Activated B cell treated with CpG ODN at 0.5 μM for 24 hours (primary cell): ENCODE results near the gene WASF2. TPM values are rescaled to one million over a fixed set of nuclear protein-coding genes. Genes with fewer than 3 reads are reported as not detected.
A peak's percentile ranks its signal among the peaks of the same experiment; 100 is the strongest.

Source experiments
- ATAC-seq: fragments of 200-7000 bp; cut with Tn5 transposase; one replicate; pipeline ENCODE4 v1.10.0; 2021; ENCODE audit warnings: low read depth, mild to moderate bottlenecking, moderate library complexity
- CTCF ChIA-PET: fragments of 350-600 bp; sonication (Branson Sonifier 250); formaldehyde crosslinking; loops from one replicate; lab custom pipeline; 2021; ENCODE audit warnings: antibody characterized with exemption; lab: Charles Lee
- POLR2A ChIA-PET: fragments of 350-600 bp; sonication (Branson Sonifier 250); formaldehyde crosslinking; loops from one replicate; lab custom pipeline; 2021; ENCODE audit warnings: antibody characterized with exemption; lab: Charles Lee
- DNase-seq: peaks from one replicate; pipeline ENCODE4 v3.0.0; 2022
- H3K27ac Mint-ChIP-seq: one replicate; pipeline ENCODE4 v1.8.0; 2020; ENCODE audit warnings: mixed read lengths
- H3K27me3 Mint-ChIP-seq: one replicate; pipeline ENCODE4 v1.8.0; 2021; ENCODE audit warnings: mixed read lengths
- H3K36me3 Mint-ChIP-seq: one replicate; pipeline ENCODE4 v1.8.0; 2021; ENCODE audit warnings: low read depth, mixed read lengths
- H3K4me1 Mint-ChIP-seq: one replicate; pipeline ENCODE4 v1.8.0; 2021; ENCODE audit warnings: mixed read lengths
- H3K4me3 Mint-ChIP-seq: one replicate; pipeline ENCODE4 v1.8.0; 2020; ENCODE audit warnings: mild to moderate bottlenecking, mixed read lengths
- H3K9me3 Mint-ChIP-seq: one replicate; pipeline ENCODE4 v1.8.0; 2020; ENCODE audit warnings: mixed read lengths
- CTCF ChIP-seq: fragments of 200-600 bp; IDR thresholded peaks from one replicate; pipeline ENCODE4 v1.8.0; 2022; ENCODE audit warnings: antibody characterized with exemption, mild to moderate bottlenecking
- intact Hi-C: fragments of 100-400 bp; cut with micrococcal nuclease; formaldehyde crosslinking; loops from one replicate; pipeline ENCODE4 v1.15.1; 2024
- total RNA-seq: library from RNA; stranded (reverse); gene quantifications from 2 replicates; pipeline ENCODE4 v1.2.3, GENCODE V29; 2022

The WASF2 gene
- total RNA-seq, 1 donor from 2014 or later, result 137 TPM

DNA sequence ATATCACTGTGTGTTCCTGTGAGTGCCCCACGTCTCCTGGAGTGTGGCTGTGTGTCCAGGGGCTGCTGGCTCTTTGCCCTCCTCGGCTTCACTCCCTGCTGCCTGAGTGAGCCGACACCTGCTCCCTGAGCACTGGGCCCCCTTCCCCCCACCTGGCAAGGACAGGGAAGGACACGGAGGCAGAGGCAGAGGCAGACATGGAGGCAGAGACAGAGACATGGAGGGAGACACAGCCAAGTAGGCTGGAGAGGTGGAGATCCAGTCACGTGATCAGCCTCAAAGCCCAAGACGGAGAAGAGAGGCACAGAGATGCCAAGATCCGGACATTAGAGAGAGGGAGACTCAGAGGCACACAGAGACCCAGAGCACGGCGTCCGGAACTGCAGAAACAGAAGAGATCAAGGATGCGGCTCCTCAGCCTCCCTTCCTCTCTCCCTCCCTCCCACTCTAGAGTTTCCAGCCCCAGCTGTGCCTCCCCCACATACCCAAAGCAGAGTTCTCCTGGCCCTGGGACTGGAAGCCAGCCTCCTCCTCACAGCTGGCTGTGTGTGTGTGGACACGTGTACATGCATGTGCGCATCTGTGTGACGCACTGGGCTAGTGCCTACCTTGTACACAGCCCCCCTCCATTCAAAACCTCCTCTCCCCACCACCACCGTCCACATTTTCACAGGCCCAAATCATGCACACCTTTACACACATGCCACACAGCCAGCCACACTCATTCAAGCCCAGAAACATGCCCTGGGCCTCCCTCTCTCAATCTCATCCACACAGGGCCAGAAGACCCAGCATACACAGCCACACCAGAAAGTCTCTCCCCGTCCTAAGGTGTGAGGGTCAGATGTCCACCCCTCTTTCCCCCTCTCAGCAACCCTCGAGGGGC, 39.1 kb upstream of the WASF2 start:
- ATAC-seq (no peak), DNase-seq (no peak)
- intact Hi-C loops, result loop anchor here (1.0 to 5.0 kb wide), 4 partner anchors 52 to 134 kb away; no protein-coding TSS in a partner anchor
- no peak for TF ChIP-seq CTCF
- ChIA-PET CTCF (no interaction called here), POLR2A (interaction anchor here (1.6 kb wide), 1 partner anchor 39 kb away, joined by 3 read pairs; the partner anchor contains the start of gene WASF2)
- peaks cover 10% of the 10 kb centered on the region for H3K36me3 Mint-ChIP-seq
- H3K4me1 Mint-ChIP-seq, result peaks cover 48% of the 10 kb centered on the region
- H3K27me3 Mint-ChIP-seq, result no peaks in the 10 kb centered on the region
- no peaks in the 10 kb centered on the region for H3K9me3 Mint-ChIP-seq
- H3K4me3 Mint-ChIP-seq, result peak overlapping the region; percentile 76
- peak overlapping the region; percentile 81 for H3K27ac Mint-ChIP-seq

DNA sequence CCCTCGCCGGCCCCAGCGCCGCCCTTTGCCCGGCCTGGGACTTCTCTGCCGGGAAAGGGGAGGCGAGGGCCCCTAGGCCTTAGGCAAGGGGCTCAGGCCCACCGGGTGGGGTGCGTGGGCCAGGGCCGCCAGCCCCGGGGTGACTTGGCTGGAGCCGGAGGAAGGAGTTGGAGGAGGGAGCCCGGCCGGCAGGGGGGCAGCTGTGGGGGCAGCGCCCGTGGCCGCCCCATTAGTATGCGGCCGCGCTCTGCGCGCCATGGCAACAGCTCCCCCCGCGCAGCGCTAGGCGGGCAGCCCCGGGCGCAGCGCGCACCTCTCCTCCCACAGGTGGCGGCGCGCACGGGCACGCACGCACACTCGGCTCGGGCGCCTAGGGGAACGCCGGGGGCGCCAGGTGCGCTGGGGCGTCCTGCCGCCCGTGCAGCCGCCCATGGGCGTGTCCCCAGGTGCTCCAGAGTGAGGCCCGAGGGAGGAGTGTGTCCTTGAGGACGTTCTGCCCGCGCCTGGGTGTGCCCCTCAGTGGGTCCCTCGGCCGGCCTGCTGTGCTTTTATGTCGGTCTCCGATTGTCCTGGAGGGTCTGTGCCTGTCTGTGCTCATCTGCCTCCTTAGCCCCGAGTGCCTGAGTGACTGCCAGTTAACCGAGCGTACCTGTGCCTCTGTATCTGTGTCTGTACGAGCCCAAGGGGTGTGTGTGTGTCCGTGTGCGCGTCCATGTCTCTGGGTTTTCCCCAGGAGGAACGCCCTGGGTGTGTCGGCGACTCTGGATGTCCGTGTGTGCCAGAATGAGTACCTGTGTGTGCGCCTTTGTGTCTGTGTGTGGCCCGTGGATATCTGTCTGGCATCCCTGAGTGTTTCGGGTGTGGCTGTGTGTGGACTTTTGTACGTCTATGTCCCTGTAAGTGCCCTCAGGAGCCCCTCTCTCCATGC, 38.2 kb upstream of the WASF2 start:
- no peaks in the 10 kb centered on the region for H3K27me3 Mint-ChIP-seq
- intact Hi-C loops, result loop anchor here (1.0 to 5.0 kb wide), 5 partner anchors 40 to 135 kb away; no protein-coding TSS in a partner anchor
- H3K36me3 Mint-ChIP-seq, result peaks cover 1% of the 10 kb centered on the region
- TF ChIP-seq CTCF, result no peak
- peak overlapping the region; percentile 81 for H3K27ac Mint-ChIP-seq
- no peaks in the 10 kb centered on the region for H3K9me3 Mint-ChIP-seq
- peak; percentile 57 for ATAC-seq
- ChIA-PET CTCF (interaction anchor here (0.9 to 1.9 kb wide), 6 partner anchors 29 to 112 kb away, joined by 3 to 8 read pairs (median 4); no protein-coding TSS in a partner anchor), POLR2A (interaction anchor here (0.6 to 2.5 kb wide), 5 partner anchors 28 to 101 kb away, joined by 3 to 6 read pairs (median 4); no protein-coding TSS in a partner anchor)
- H3K4me3 Mint-ChIP-seq, result peak overlapping the region; percentile 76
- H3K4me1 Mint-ChIP-seq, result peaks cover 53% of the 10 kb centered on the region
- DNase-seq, result peak; percentile 67

DNA sequence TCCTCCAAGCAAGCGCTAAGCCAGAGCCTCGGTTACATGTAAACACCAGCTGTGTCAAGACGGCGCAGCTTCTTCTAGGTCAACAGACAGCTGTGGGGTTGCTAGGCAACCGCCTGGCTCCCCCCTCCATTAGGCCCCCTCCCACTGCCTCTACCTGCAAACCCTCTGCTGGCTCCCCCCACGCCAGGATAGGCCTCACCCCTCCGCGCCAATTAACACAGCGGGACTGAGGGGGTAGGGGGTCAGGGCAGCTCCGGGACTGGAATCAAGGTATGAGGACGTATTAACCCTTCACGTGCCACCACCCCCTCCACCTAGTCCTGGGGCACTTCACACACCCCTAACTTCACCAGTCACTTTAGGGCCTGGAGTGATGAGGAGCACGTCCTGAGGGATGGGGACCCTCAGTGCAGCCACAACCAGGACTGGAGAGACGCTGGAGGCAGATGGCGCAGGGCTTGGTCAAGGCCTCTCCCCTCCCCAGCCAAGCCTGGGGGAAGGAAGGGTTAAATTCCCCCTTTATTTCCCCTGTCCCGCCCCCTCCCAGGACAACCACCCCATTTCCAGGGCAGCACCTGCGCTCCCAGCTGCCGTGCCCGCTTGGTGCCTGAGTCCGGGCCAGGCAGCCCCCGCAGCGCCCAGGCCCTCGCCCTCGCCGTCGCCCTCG, 37.4 kb upstream of the WASF2 start:
- intact Hi-C loops, result loop anchor here (1.0 to 5.0 kb wide), 2 partner anchors 41 to 50 kb away; no protein-coding TSS in a partner anchor
- ChIA-PET POLR2A (interaction anchor here (0.6 to 2.5 kb wide), 7 partner anchors 27 to 100 kb away, joined by 3 to 10 read pairs (median 4); partner anchors contain the start of gene WASF2), CTCF (interaction anchor here (0.9 to 1.9 kb wide), 6 partner anchors 29 to 111 kb away, joined by 3 to 8 read pairs (median 4); no protein-coding TSS in a partner anchor)
- ATAC-seq (peak; percentile 20), DNase-seq (peak; percentile 42)
- no peaks in the 10 kb centered on the region for H3K36me3 Mint-ChIP-seq
- TF ChIP-seq CTCF, result no peak
- H3K27ac Mint-ChIP-seq, result peak overlapping the region; percentile 79
- H3K27me3 Mint-ChIP-seq, result no peaks in the 10 kb centered on the region
- peak overlapping the region; percentile 46 for H3K4me3 Mint-ChIP-seq
- H3K4me1 Mint-ChIP-seq, result peaks cover 60% of the 10 kb centered on the region
- H3K9me3 Mint-ChIP-seq, result no peaks in the 10 kb centered on the region

GRCh38 chr1:27526569-27527222, 36.7 kb upstream of the WASF2 start:
- no peak for TF ChIP-seq CTCF
- POLR2A ChIA-PET, result interaction anchor here (0.8 to 2.5 kb wide), 9 partner anchors 21 to 123 kb away, joined by 3 to 10 read pairs (median 5); partner anchors contain the start of gene WASF2
- Mint-ChIP-seq H3K36me3 (no peaks in the 10 kb centered on the region), H3K27ac (peak overlapping the region; percentile 79), H3K27me3 (no peaks in the 10 kb centered on the region), H3K4me1 (peaks cover 66% of the 10 kb centered on the region), H3K9me3 (no peaks in the 10 kb centered on the region), H3K4me3 (peak overlapping the region; percentile 41)
- CTCF ChIA-PET, result interaction anchor here (1.0 to 2.5 kb wide), 6 partner anchors 30 to 143 kb away, joined by 3 to 11 read pairs (median 5); no protein-coding TSS in a partner anchor
- ATAC-seq, result no peak
- intact Hi-C loops, result loop anchor here (1.0 to 5.0 kb wide), 2 partner anchors 42 to 49 kb away; no protein-coding TSS in a partner anchor
- DNase-seq, result no peak
